Gastroesophageal sphincter (tissue), 4 donors: ENCODE results near the gene FHL3. TPM values are rescaled to one million over a fixed set of nuclear protein-coding genes. Genes with fewer than 3 reads are reported as not detected.

Experiments
- ATAC-seq: fragments of 150-250 bp; one replicate; pipeline ENCODE4 v1.9.1; 2016; ENCODE audit warnings: mild to moderate bottlenecking, moderate library complexity
- H3K27ac ChIP-seq, 4 donors: fragments of 200-600 bp; sonication (generic) in 3 of 4; 1 replicate in 3 of 4; 2 replicates in 1 of 4; pipeline ENCODE4 v1.5.1; 2016 to 2019
- H3K27me3 ChIP-seq: fragments of 200-600 bp; sonication (generic); one replicate; pipeline ENCODE4 v1.5.1; 2019
- H3K36me3 ChIP-seq, 2 donors: fragments of 200-600 bp; sonication (generic); one replicate each; pipeline ENCODE4 v1.5.1; 2019; ENCODE audit warnings: control low read depth in 1 of 2
- H3K4me1 ChIP-seq, 3 donors: fragments of 200-600 bp; sonication (generic); 1 replicate in 2 of 3; 2 replicates in 1 of 3; pipeline ENCODE4 v1.5.1; 2016 to 2019; ENCODE audit warnings: control low read depth in 2 of 3
- H3K4me3 ChIP-seq, 2 donors: fragments of 200-600 bp; sonication (generic); one replicate each; pipeline ENCODE4 v1.5.1; 2019; ENCODE audit warnings: mild to moderate bottlenecking in 1 of 2, moderate library complexity in 1 of 2
- H3K9me3 ChIP-seq, 3 donors: fragments of 200-600 bp; sonication (generic); one replicate each; pipeline ENCODE4 v1.5.1; 2017 to 2019; ENCODE audit warnings: control low read depth in 2 of 3
- EP300 ChIP-seq: sonication (generic); formaldehyde crosslinking; IDR thresholded peaks from one replicate; pipeline ENCODE4 v1.6.1; 2017; ENCODE audit warnings: antibody characterized with exemption, mild to moderate bottlenecking
- POLR2A ChIP-seq, 2 donors: fragments of 450-650 bp; IDR thresholded peaks; one replicate each; pipeline ENCODE4 v1.6.1; 2017; ENCODE audit warnings: antibody characterized with exemption in 2 of 2, mild to moderate bottlenecking in 2 of 2, moderate library complexity in 1 of 2
- POLR2AphosphoS5 ChIP-seq: sonication (generic); formaldehyde crosslinking; IDR thresholded peaks from one replicate; pipeline ENCODE4 v1.6.1; 2017; ENCODE audit warnings: antibody characterized with exemption
- WGBS, 2 donors: methylation state at CpG; one replicate each; pipeline ENCODE4 v1.1.5; 2018; ENCODE audit warnings: low coverage in 1 of 2; 5-methylcytosine and 5-hydroxymethylcytosine counted together
- total RNA-seq, 4 donors: library from RNA; depleted of rRNA; stranded (reverse); fragments of >200 nt; gene quantifications; one replicate each; pipeline ENCODE4 v1.1.0, GENCODE V29; 2016
- TF ChIP-seq, protein P1 (sequence below), 4 experiments: fragments of 200-600 bp in 2 of 4; fragments of 450-650 bp in 2 of 4; sonication (generic) in 1 of 4; IDR thresholded peaks; one replicate each; pipeline ENCODE4 v1.5.1; 2017 to 2019; ENCODE audit warnings: antibody characterized with exemption in 4 of 4, mild to moderate bottlenecking in 2 of 4, moderate library complexity in 2 of 4

Gene FHL3
- total RNA-seq, 4 donors from 2014 or later: 25.8 to 58.4 (median 30.6) TPM

GRCh38 chr1:38028671-38029070 is 23.4 kb upstream of the FHL3 start:
- WGBS, 2 donors: no CpG with 5 or more reads among the region's 2 CpGs
- H3K9me3 ChIP-seq: no peaks in the 10 kb centered on the region
- no peak overlapping the region for H3K4me3 ChIP-seq
- no peak for TF ChIP-seq EP300
- TF ChIP-seq POLR2A (IDR thresholded peaks at IDR 0.05): no peak
- TF ChIP-seq POLR2AphosphoS5: no peak
- TF ChIP-seq, protein P1, sequence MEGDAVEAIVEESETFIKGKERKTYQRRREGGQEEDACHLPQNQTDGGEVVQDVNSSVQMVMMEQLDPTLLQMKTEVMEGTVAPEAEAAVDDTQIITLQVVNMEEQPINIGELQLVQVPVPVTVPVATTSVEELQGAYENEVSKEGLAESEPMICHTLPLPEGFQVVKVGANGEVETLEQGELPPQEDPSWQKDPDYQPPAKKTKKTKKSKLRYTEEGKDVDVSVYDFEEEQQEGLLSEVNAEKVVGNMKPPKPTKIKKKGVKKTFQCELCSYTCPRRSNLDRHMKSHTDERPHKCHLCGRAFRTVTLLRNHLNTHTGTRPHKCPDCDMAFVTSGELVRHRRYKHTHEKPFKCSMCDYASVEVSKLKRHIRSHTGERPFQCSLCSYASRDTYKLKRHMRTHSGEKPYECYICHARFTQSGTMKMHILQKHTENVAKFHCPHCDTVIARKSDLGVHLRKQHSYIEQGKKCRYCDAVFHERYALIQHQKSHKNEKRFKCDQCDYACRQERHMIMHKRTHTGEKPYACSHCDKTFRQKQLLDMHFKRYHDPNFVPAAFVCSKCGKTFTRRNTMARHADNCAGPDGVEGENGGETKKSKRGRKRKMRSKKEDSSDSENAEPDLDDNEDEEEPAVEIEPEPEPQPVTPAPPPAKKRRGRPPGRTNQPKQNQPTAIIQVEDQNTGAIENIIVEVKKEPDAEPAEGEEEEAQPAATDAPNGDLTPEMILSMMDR (IDR thresholded peaks at IDR 0.05): no peak
- ATAC-seq: no peak
- H3K27ac ChIP-seq: no peak overlapping the region
- H3K27me3 ChIP-seq: peaks cover 5% of the 10 kb centered on the region
- peaks cover 3 to 44% of the 10 kb centered on the region in 2 donors for H3K36me3 ChIP-seq
- H3K4me1 ChIP-seq: peaks cover 3 to 29% (median 18%) of the 10 kb centered on the region in 3 donors

- ATAC-seq: no peak
- TF ChIP-seq, protein P1 (IDR thresholded peaks at IDR 0.05): no peak
- TF ChIP-seq POLR2A (IDR thresholded peaks at IDR 0.05) (no peak), POLR2AphosphoS5 (no peak), EP300 (no peak)
- peaks cover 3 to 29% (median 18%) of the 10 kb centered on the region in 3 donors for H3K4me1 ChIP-seq
- no peaks in the 10 kb centered on the region for H3K27me3 ChIP-seq
- H3K4me3 ChIP-seq: no peak overlapping the region
- 60 to 84% methylated on average over 1 to 2 of the region's 3 CpGs for WGBS, 2 donors
- no peaks in the 10 kb centered on the region for H3K9me3 ChIP-seq
- H3K27ac ChIP-seq: no peak overlapping the region
- peaks cover 3 to 49% of the 10 kb centered on the region in 2 donors for H3K36me3 ChIP-seq
These were observed 22.8 kb upstream of the FHL3 start for GRCh38 chr1:38028105-38028591.

- ATAC-seq: no peak
- Histone ChIP-seq H3K27me3 (no peaks in the 10 kb centered on the region), H3K9me3 (no peaks in the 10 kb centered on the region), H3K36me3 (peaks cover 3 to 56% of the 10 kb centered on the region in 2 donors), H3K4me1 (peaks cover 3 to 29% (median 18%) of the 10 kb centered on the region in 3 donors), H3K27ac (no peak overlapping the region), H3K4me3 (no peak overlapping the region)
- TF ChIP-seq EP300 (no peak), POLR2A (IDR thresholded peaks at IDR 0.05) (no peak), POLR2AphosphoS5 (no peak)
- TF ChIP-seq, protein P1 (IDR thresholded peaks at IDR 0.05): no peak
- 86 to 90% methylated on average over 2 to 4 of the region's 19 CpGs for WGBS, 2 donors
These were observed 22.1 kb upstream of the FHL3 start for GRCh38 chr1:38027201-38028104.

- TF ChIP-seq EP300: no peak
- TF ChIP-seq, protein P1 (IDR thresholded peaks at IDR 0.05): peak in 2 of 4 experiments; percentile 26 to 52
- no peak for TF ChIP-seq POLR2AphosphoS5
- TF ChIP-seq POLR2A (IDR thresholded peaks at IDR 0.05): no peak
- no peak for ATAC-seq
- Histone ChIP-seq H3K9me3 (no peaks in the 10 kb centered on the region), H3K4me3 (no peak overlapping the region), H3K36me3 (peaks cover 3 to 64% of the 10 kb centered on the region in 2 donors), H3K27me3 (no peaks in the 10 kb centered on the region), H3K4me1 (peaks cover 3 to 29% (median 18%) of the 10 kb centered on the region in 3 donors), H3K27ac (no peak overlapping the region)
- WGBS, 2 donors: 65% methylated on average over 6 of the region's 8 CpGs; no CpG with 5 or more reads in 1 of the 2 donors
These were observed 21.4 kb upstream of the FHL3 start for GRCh38 chr1:38026592-38027200.
